Measurements from ENCODE around the gene SPRYD4.

GRCh38 chr12:56474389-56474788 lies 6.0 kb downstream of the SPRYD4 start:
- no peak for TF ChIP-seq TAF1 (IDR thresholded peaks at IDR 0.05; ENCODE audit: borderline replicate concordance, insufficient read depth, low read length)
- TF ChIP-seq POLR2AphosphoS5 (IDR thresholded peaks at IDR 0.05; ENCODE audit: low read depth, low read length) = no peak
- TF ChIP-seq SIN3A (IDR thresholded peaks at IDR 0.05; ENCODE audit: borderline replicate concordance, insufficient read depth, low read length) = no peak
- no peak for TF ChIP-seq REST (IDR thresholded peaks at IDR 0.05; ENCODE audit: insufficient read depth in 1 of 2, low read depth in 2 of 2, low read length in 2 of 2)
- TF ChIP-seq FOXP2 (optimal IDR thresholded peaks at IDR 0.05; ENCODE audit: borderline replicate concordance, extremely low read depth, extremely low read length, insufficient read depth) = no peak

Measured in PFSK-1 (cell line).